Cardiac fibroblast (primary cell): ENCODE results near the gene AADACL2.

Experiments
- DNase-seq, 2 donors: peaks; one replicate each; pipeline versions ENCODE4 v3.0.0 to v3.0.0-alpha.2; 2010; ENCODE audit warnings: low read depth in 2 of 2
- H3K4me3 ChIP-seq, 2 donors: replicated peaks in 1 of 2; 1 replicate in 1 of 2; 2 replicates in 1 of 2; pipeline ENCODE4 v1.5.1; 2011; ENCODE audit warnings: low read depth in 2 of 2, low read length in 2 of 2, mild to moderate bottlenecking in 2 of 2, moderate library complexity in 1 of 2
- TF ChIP-seq, protein P1 (sequence below): IDR thresholded peaks from one replicate; pipeline ENCODE4 v1.5.1; 2011; ENCODE audit warnings: low read depth, mild to moderate bottlenecking, low read length, inconsistent platforms

The AADACL2 gene

DNA sequence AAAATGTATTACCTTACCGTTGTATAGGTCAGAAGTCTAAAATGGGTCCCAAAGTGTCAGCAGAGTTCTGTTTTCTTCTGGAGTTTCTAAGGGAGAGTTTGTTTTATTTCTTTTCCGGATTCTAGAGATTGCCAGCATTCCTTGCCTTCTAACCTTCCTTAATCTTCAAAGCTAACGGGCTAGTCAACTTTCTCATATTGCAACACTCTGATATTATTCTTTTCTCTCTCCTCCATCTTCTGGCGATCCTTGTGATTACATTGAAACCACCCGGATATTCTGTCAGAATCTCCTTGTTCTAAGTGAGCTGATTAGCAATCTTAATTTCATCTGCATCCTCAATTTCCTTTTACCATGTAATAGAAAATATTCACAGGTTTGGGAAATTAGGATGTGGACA is 36.2 kb upstream of the AADACL2 start:
- TF ChIP-seq, protein P1, sequence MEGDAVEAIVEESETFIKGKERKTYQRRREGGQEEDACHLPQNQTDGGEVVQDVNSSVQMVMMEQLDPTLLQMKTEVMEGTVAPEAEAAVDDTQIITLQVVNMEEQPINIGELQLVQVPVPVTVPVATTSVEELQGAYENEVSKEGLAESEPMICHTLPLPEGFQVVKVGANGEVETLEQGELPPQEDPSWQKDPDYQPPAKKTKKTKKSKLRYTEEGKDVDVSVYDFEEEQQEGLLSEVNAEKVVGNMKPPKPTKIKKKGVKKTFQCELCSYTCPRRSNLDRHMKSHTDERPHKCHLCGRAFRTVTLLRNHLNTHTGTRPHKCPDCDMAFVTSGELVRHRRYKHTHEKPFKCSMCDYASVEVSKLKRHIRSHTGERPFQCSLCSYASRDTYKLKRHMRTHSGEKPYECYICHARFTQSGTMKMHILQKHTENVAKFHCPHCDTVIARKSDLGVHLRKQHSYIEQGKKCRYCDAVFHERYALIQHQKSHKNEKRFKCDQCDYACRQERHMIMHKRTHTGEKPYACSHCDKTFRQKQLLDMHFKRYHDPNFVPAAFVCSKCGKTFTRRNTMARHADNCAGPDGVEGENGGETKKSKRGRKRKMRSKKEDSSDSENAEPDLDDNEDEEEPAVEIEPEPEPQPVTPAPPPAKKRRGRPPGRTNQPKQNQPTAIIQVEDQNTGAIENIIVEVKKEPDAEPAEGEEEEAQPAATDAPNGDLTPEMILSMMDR: no peak
- DNase-seq: peak; percentile 40 to 49
- H3K4me3 ChIP-seq: no peak overlapping the region

DNA sequence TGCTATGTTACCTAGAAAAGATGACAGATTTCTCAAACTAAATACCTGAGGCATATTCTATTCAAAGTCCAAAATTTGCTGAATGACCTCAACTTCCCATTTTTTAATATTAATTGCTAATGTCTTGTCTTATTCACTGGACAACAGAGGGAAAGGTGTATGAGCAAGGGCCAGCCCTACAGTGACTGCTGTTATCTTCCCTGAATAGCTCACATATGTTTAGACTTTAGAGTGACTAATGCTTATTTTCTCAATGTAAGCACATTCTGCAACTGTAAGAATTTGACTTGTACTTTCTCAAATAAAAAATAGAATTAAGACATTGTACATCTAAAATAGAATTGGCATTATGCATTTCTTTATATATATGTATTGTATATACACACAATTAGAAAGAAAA is 26.5 kb upstream of the AADACL2 start:
- DNase-seq: peak in 1 of 2 donors; percentile 36
- TF ChIP-seq, protein P1: no peak
- H3K4me3 ChIP-seq: no peak overlapping the region

DNA sequence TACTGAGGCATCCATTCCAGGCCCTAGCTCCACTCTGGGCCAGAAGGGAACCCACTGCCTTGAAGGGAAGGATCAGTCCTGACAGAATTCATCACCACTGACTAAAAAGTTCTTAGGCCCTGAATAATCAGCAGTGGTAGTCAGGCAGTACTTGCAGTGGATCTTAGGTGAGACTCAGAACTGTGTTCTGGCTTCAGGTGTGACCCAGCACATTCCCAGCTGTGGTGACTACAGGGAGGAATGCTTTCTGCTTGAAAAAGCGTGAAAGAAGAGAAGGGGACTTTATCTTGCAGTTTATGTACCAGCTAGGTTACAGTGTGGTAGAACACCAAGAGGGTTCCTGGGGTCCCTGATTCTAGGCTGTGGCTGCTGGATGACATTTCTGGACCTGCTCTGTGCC is 24.9 kb upstream of the AADACL2 start:
- H3K4me3 ChIP-seq: no peak overlapping the region
- TF ChIP-seq, protein P1: no peak
- no peak for DNase-seq

DNA sequence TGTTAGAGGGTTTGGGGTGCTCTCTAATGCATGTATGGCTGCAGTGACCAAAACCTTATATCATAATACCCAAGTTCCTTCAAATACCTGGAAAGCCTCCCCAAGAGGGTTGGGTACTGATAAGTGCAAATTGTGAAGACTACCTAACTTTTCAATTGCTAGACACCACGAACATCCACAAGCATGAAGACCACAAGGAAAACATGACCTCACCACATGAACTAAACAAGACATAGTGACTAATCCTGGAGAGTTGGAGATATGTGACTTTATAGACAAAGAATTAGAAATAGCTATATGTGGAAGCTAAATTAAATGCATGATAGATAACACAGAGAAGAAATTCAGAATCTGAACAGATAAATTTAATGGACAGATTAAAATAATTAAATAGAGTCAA is 23.9 kb upstream of the AADACL2 start:
- H3K4me3 ChIP-seq: no peak overlapping the region
- TF ChIP-seq, protein P1: no peak
- peak in 1 of 2 donors; percentile 60 for DNase-seq

DNA sequence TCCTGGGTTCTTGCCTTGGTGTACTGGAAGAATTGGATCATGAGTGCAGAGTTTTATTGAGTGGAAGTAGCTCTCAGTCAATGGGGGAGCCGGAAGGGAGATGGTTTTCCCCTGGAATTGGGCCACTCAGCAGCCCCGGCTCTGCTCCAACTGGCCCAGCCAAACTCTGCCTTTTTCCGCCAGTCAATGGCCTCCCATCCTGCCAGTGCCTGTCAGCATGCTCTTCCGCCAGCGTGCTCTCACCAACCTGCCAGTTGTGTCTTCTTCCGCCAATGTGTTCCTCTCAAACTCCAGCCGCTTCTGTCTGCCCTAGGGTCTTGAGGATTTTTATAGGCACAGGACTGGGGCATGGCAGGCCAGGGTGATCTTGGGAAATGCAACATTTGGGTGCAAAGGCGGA is 12.4 kb upstream of the AADACL2 start:
- DNase-seq: no peak
- TF ChIP-seq, protein P1: no peak
- H3K4me3 ChIP-seq: no peak overlapping the region

DNA sequence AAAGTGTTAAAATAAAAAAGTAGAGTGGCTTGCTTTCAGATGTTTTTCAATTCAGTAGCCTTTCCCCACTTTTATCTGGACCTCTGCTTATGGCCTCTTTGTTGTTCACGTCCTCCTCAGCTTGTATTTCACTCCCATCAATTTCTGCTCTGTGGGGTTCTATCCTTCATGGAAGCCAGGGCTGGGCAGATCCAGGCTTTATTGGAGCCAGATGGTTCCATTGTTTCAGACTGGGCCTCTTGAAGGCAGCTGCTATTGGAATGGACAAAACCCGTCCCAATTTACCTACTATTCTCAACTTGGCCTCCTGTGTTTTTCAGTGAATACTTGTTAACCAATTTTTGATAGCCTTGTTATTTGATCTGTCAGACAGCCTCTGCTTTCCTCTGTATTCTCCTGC is 10.9 kb upstream of the AADACL2 start:
- no peak for DNase-seq
- H3K4me3 ChIP-seq: no peak overlapping the region
- TF ChIP-seq, protein P1: no peak

DNA sequence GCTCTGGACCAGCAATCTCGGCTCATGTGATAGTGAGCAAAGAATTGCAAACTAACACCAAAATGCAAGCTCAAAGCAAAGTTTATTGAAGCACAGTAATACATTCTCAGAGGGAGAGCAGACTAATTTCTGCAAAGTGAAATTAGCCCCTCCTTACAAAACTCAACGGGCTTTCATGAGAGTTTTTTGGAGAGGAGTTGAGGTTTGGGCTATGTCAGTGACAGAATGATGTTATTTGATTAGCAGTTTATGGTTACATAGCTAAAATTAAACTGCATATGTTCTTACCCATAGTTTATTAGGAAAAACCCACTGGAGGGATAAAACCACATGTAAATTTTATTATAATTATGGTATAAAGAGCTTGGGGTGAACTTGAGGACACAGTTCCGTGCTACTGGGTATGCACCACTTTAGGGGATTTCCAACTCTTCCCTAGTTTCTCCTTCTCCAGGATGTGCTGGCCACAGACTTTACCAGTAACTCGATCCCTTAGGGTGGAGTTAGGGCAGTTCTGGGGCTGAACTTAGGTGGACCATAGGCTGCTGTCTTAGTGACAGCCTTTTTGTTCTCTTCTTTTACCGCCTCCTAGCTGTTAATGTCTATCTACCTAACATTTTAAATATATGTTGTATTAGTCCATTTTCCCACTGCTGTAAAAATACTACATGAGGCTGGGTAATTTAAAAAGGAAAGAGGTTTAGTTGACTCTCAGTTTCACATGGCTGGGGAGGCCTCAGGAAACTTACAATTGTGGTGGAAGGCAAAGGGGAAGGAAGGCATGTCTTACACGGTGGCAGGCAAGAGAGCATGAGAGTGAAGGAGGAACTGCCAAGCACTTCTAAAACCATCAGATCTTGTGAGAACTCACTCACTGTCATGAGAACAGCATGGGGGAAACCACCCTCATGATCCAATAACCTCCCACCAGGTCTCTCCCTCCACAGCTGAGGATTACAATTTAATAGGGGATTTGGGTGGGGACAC is 8.9 kb upstream of the AADACL2 start:
- peak in 1 of 2 donors; percentile 46 for DNase-seq
- H3K4me3 ChIP-seq: no peak overlapping the region
- TF ChIP-seq, protein P1: no peak
